ENCODE results near the gene SFTPB.
A peak's percentile ranks its signal among the peaks of the same experiment; 100 is the strongest.
"Not testable (repeated sequence)": the region's sequence is repeated elsewhere in the genome, so short reads cannot be mapped to it uniquely, and the experiment has no call there.

SFTPB gene

GRCh38 chr2:85668009-85668856, at the start of gene SFTPB:
SFTPB (minus strand) TSS chr2:85668199; CDS start chr2:85668183, 16 bp downstream.
- DNase-seq: no peak

GRCh38 chr2:85717308-85718008, 49.5 kb upstream of the SFTPB start:
- DNase-seq: peak; percentile 28

GRCh38 chr2:85716346-85716914, 48.4 kb upstream of the SFTPB start:
- DNase-seq: no peak

- no peak for DNase-seq
These were observed 46.8 kb upstream of the SFTPB start for GRCh38 chr2:85714841-85715240.

GRCh38 chr2:85714421-85714820, 46.4 kb upstream of the SFTPB start:
- not testable (repeated sequence) for DNase-seq

DNA sequence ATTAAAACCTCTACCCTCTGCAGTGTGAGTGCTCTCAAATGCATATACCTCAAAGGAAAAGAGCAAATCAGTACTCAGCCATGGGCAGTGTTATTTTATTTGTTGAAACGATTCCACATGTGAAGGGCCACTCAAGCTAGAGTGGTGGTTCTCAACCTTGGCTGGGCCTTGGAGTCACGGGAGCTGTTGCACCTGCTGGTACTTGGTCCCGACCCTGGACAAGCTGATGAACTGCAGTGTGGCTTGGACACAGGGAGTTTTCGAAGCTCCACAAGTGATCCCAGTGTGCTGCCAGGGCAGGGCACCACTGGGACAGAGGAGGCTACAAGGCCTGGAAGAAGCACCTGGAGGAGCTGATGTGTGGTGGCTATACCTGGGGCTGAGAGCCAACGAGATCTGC, 45.8 kb upstream of the SFTPB start:
- no peak for DNase-seq

DNA sequence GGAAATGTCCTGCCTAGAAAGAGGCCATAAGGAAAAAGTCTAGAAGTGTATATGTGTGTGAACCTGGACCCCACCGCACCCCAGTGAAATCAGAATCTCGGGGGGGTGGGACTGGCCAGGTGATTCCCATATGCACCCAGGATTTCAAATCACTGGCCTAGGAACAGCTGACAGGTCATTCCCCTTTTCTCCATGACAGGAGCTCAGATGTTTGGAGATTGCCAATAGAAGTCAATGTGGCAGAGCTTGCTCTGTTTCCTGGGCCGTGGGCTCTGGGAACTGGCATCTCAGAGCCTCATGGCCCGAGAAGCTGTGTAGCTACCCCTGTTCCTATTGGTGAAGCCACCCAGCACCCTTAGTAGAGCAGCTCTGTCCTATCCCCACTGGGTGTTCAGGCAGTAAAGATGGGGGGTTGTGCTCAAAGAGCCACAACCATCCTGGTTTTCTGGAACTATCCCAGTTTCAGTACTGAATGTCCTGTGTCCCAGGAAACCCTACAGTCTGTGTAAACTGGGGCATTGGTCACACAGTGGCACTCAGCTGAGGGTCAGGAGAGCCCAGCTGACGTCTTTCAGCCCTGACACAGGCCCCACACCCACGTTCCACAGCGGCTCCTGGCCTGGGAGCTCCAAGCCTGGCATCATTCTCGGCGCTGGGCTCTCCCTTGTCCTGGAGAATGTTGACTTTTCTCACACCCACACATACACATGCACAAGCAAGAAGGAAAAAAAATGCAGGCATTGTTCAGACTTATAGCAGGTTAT, 45.0 kb upstream of the SFTPB start:
- no peak for DNase-seq

- DNase-seq: no peak
These were observed 44.3 kb upstream of the SFTPB start for GRCh38 chr2:85712336-85712735.

DNA sequence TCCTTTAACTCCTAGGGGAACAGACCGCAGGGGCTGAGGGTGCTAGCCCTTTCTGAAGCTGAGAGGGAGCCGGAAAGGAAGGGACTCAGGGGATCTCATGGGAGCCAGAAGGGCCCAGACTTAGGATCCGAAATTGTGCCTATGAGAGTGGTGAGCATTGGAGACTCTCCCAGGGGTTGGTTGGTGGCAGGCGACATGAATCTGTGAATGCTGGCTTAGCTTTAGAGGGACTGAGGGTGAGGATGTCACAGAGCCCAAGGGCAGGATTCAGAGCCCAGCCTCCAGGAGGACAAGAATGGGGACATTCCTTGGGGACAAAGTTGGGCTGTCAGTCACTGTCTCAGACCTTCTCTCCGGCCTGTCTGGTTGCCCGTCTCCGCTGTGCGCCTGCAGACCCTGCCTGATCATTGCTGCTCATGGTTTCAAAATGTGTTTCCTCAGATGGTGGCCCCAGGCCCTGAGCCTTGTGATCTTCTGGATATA, 43.6 kb upstream of the SFTPB start:
- no peak for DNase-seq

GRCh38 chr2:85710687-85711577, 42.9 kb upstream of the SFTPB start:
- DNase-seq: no peak

- no peak for DNase-seq
These were observed 41.4 kb upstream of the SFTPB start for GRCh38 chr2:85709401-85709811.

DNA sequence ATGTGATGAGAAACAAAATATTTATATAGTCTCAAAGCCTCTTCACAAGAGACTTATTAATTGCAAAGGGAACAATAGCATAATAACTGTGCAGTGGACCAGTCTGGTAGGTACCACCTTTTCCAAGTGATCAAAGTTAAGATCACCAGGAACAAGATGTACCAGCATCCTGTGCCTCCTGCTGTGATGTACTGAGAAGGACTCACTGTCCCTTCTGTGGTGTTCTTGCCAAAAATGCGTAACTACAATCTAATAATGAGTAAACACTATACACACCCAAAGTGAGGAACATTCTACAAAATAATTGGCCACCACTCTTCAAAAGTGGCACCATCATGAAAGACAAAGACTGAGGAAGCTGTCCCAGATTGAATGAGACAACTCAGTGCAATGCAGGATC, 40.6 kb upstream of the SFTPB start:
- no peak for DNase-seq

DNA sequence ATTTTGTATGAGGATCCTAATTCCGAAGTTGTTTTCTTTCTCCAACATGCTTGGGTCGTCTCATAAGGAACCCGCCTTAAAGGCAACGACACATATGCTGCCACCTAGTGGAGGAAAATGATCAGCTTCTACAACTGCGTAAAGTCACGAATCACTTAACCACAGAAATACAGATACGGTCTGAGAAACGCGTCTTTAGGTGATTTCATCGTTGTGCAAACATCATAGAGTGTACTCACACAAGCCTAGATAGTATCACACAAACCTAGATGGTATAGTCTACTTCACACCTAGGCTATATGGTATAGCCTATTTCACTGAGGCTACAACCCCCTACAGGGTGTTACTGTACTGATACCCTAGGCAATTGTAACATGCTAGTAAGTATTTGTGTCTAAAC, 39.3 kb upstream of the SFTPB start:
- peak; percentile 62 for DNase-seq

DNA sequence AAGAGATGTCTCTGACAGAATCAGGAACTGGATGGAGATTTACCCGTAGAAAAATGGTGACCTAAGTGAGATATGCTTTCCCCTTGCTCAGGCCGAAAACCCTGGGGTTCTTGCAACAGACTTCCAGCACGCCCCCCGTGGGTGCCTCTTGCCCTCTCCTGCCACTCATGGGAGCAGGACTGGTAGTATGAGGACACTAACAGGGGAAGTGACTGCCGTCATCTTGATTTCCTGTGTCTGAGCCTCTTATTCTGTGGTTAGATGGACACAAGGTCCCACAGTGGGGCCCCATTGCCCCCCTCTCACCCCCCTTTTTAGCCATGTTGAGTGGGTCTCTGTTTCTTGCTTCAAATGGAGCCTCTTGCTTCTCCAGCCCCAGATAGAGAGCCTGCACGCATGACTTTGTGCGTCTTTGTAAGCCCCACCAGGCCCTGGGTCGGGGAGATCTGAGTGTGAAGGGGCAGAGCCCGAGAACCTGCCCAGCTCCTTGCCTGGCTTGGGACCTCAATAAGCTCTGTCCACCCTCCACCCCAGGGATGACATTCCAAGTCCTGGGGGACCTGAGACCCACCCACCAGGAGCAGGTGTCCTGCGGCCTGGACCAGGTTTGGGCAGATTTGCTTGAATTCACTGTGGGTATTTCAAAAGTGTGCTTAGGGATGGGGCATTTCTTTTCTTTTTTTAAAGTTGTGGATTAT, 38.7 kb upstream of the SFTPB start:
- no peak for DNase-seq

DNA sequence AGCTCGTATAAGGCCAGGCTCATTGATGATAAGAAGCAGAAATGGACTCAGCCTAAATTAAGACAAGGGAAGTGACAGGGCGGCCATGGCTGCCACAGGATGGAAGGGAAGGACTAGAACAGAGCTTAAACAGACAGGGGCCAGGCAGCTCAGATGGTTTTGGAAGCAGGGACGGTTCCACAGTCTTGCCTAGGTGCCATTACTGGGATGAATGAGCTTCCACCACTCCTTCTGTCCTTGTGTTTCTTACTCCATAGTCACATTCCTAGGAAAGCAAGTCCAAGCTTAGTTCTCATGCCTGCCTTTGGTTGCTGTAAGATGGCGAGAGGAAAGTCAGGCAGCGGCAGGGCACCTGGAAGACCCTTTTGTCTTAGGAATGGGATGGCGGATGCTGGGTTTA, 38.1 kb upstream of the SFTPB start:
- DNase-seq: no peak

DNA sequence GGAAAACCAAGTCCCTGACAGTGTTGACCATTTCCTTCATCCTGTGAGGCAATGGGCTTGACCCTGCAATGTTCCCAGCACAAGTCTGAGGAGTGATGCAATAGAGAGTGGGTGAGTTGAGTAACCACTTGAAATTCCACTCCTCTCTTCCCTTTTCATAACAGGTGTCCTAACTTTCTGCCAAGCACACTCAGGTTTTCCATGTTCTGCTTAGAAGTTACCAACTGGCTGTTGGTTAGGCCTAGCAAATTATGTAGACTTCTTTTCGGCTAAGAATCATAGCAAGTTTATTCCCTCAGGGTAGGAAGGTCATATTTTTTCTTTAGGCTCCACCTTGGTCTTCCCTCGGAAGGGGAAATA, 37.7 kb upstream of the SFTPB start:
- DNase-seq: no peak

GRCh38 chr2:85704800-85705679, 37.0 kb upstream of the SFTPB start:
- DNase-seq: no peak

GRCh38 chr2:85704038-85704437, 36.0 kb upstream of the SFTPB start:
- no peak for DNase-seq

DNA sequence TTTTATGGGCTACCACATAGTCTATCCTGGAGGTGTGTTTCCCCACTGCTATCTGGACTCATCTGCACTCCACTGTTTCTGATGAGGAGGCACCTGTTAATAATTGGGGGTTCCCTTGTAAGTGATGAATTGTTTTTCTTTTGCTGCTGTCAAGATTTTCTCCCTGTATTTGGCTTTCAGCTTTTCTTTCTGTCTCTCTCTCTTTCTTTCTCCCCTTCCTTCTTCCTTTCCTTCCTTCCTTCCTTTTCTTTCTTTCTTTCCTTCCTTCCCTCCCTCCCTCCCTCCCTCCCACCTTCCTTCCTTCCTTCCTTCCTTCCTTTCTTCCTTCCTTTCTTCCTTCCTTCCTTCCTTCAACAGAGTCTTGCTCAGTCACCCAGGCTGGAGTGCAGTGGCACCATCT, 35.3 kb upstream of the SFTPB start:
- DNase-seq: no peak

DNA sequence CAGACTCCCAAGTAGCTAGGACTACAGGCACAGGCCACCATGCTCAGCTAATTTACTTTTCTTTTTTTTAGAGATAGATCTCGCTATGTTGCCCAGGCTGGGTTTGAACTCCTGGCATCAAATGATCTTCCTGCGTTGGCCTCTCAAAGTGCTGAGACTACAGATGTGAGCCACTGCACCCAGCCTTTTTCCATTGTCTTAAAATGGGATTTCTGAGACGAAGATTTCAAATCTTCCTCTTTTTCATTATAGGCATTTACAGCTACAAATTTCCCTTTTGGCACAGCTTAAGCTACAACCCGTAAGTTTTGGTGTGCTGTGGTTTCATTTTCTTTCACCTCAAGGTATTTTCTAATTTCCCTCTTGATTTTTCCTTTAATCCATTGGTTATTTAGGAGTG, 34.8 kb upstream of the SFTPB start:
- no peak for DNase-seq
